Progenitor cell of endocrine pancreas (in vitro differentiated cells): ENCODE measurements around the gene KCNMA1. TPM values are rescaled to one million over a fixed set of nuclear protein-coding genes. Genes with fewer than 3 reads are reported as not detected.

Experiments used
- DNase-seq: peaks from one replicate; pipeline ENCODE4 v3.0.0; 2021; ENCODE audit warnings: low spot score; ENCODE audit not compliant: unreplicated experiment
- H3K27ac Mint-ChIP-seq: 2 replicates; pipeline ENCODE4 v1.8.0; 2021; ENCODE audit warnings: mild to moderate bottlenecking, moderate library complexity, mixed read lengths
- H3K27me3 Mint-ChIP-seq: 2 replicates; pipeline ENCODE4 v1.8.0; 2021; ENCODE audit warnings: mixed read lengths
- H3K36me3 Mint-ChIP-seq: 2 replicates; pipeline ENCODE4 v1.8.0; 2022; ENCODE audit warnings: mixed read lengths; ENCODE audit not compliant: insufficient read depth
- H3K4me1 Mint-ChIP-seq: 2 replicates; pipeline ENCODE4 v1.8.0; 2021; ENCODE audit warnings: low read depth, mixed read lengths
- H3K4me3 Mint-ChIP-seq: 2 replicates; pipeline ENCODE4 v1.8.0; 2021; ENCODE audit warnings: low read depth, mild to moderate bottlenecking, moderate library complexity, mixed read lengths
- H3K9me3 Mint-ChIP-seq: 2 replicates; pipeline ENCODE4 v1.8.0; 2021; ENCODE audit warnings: low read depth, mixed read lengths
- total RNA-seq: library from RNA; stranded (reverse); gene quantifications from 2 replicates; pipeline ENCODE4 v1.2.1, GENCODE V29; 2021
- TF ChIP-seq, protein P1 (sequence below): fragments of 200-600 bp; sonication (generic); IDR thresholded peaks from one replicate; pipeline ENCODE4 v1.5.0; 2021; ENCODE audit warnings: antibody characterized with exemption, mild to moderate bottlenecking; ENCODE audit not compliant: unreplicated experiment

Gene KCNMA1
- total RNA-seq, 1 donor from 2014 or later = 5.8 TPM

- peaks cover 3% of the 10 kb centered on the region for H3K4me1 Mint-ChIP-seq
- H3K27ac Mint-ChIP-seq = no peak overlapping the region
- TF ChIP-seq, protein P1, sequence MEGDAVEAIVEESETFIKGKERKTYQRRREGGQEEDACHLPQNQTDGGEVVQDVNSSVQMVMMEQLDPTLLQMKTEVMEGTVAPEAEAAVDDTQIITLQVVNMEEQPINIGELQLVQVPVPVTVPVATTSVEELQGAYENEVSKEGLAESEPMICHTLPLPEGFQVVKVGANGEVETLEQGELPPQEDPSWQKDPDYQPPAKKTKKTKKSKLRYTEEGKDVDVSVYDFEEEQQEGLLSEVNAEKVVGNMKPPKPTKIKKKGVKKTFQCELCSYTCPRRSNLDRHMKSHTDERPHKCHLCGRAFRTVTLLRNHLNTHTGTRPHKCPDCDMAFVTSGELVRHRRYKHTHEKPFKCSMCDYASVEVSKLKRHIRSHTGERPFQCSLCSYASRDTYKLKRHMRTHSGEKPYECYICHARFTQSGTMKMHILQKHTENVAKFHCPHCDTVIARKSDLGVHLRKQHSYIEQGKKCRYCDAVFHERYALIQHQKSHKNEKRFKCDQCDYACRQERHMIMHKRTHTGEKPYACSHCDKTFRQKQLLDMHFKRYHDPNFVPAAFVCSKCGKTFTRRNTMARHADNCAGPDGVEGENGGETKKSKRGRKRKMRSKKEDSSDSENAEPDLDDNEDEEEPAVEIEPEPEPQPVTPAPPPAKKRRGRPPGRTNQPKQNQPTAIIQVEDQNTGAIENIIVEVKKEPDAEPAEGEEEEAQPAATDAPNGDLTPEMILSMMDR = no peak
These were observed 131.9 kb downstream of the KCNMA1 start for GRCh38 chr10:77505431-77506334.

DNA sequence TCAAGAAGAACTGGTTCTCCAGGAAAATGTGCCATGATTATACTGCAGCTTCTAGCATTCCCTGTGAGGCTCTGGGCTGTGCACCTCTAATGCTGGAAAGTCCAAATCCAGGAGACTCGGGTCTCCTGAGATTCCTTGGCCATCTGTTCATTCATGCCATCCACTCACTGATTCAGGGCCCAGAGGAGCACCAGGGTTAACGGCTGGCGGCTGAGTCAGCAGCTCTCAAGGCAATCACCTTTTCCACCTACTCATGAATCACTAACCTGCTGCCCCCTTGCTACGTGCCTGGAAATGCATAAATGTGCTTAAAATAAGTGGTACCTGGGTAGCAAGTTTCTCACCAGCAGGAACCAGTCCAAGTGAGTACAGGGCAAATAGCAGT is 132.7 kb downstream of the KCNMA1 start:
- TF ChIP-seq, protein P1 = no peak
- DNase-seq = no peak
- peaks cover 40% of the 10 kb centered on the region for H3K27me3 Mint-ChIP-seq
- H3K36me3 Mint-ChIP-seq = no peaks in the 10 kb centered on the region
- H3K9me3 Mint-ChIP-seq = no peaks in the 10 kb centered on the region
- H3K27ac Mint-ChIP-seq = no peak overlapping the region
- no peak overlapping the region for H3K4me3 Mint-ChIP-seq
- H3K4me1 Mint-ChIP-seq = no peaks in the 10 kb centered on the region

More at GRCh38 chr10:77505431-77506334, 131.9 kb downstream of the KCNMA1 start:
- no peaks in the 10 kb centered on the region for H3K9me3 Mint-ChIP-seq
- no peak for DNase-seq
- H3K36me3 Mint-ChIP-seq = no peaks in the 10 kb centered on the region
- no peak overlapping the region for H3K4me3 Mint-ChIP-seq
- H3K27me3 Mint-ChIP-seq = peaks cover 40% of the 10 kb centered on the region

GRCh38 chr10:77504196-77504872 is 133.3 kb downstream of the KCNMA1 start:
- Mint-ChIP-seq H3K4me1 (no peaks in the 10 kb centered on the region), H3K27ac (no peak overlapping the region)

GRCh38 chr10:77501846-77502261 is 135.8 kb downstream of the KCNMA1 start:
- TF ChIP-seq, protein P1 = no peak
- no peaks in the 10 kb centered on the region for H3K36me3 Mint-ChIP-seq
- H3K4me3 Mint-ChIP-seq = no peak overlapping the region
- H3K4me1 Mint-ChIP-seq = peaks cover 2% of the 10 kb centered on the region
- no peaks in the 10 kb centered on the region for H3K9me3 Mint-ChIP-seq
- H3K27me3 Mint-ChIP-seq = peaks cover 32% of the 10 kb centered on the region
- H3K27ac Mint-ChIP-seq = no peak overlapping the region
- no peak for DNase-seq

More at GRCh38 chr10:77504196-77504872, 133.3 kb downstream of the KCNMA1 start:
- H3K9me3 Mint-ChIP-seq = no peaks in the 10 kb centered on the region
- H3K4me3 Mint-ChIP-seq = no peak overlapping the region
- H3K27me3 Mint-ChIP-seq = peaks cover 40% of the 10 kb centered on the region
- H3K36me3 Mint-ChIP-seq = no peaks in the 10 kb centered on the region
- TF ChIP-seq, protein P1 = no peak
- no peak for DNase-seq

DNA sequence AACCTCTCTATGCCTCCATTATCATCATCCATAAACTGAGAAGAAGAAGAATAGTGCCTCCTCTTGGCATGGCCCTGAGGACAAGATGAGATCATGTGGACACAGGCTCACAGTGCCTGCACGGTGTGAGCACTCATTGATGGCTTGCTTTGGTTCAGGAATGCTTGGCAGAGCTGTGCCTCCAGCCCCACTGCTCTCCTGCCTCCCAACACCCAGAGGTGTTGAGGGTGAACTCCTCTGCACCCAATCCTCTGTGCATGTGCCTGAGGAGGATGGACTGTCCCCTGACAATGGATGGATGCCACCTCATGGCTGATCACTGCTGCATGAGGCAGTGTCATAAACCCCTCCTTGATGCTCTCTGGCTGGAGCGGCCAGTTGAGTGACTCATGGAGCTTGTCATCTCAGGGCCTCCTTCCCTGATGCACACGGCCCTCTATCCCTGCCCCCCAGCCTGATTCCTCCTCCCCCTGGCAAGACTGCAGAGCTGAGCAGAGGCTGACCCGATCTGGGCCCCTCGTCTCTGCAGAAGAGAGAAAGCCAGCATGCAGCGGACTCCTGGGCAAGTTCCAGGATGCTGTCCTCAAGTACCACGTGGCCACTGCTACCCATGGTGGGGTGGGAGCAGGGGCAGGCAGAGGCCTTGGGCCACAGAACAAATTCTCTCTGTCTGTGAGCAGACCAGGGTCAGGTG is 136.3 kb downstream of the KCNMA1 start:
- Mint-ChIP-seq H3K4me3 (no peak overlapping the region), H3K9me3 (no peaks in the 10 kb centered on the region), H3K4me1 (peaks cover 5% of the 10 kb centered on the region), H3K27me3 (peaks cover 27% of the 10 kb centered on the region), H3K27ac (no peak overlapping the region), H3K36me3 (no peaks in the 10 kb centered on the region)
- DNase-seq = no peak
- TF ChIP-seq, protein P1 = no peak
